ENCODE data around the gene ABLIM1.

The ABLIM1 gene

GRCh38 chr10:114623661-114624294, 34.3 kb downstream of the ABLIM1 start:
- peak in 1 of 2 donors; percentile 41 for DNase-seq
- H3K4me3 ChIP-seq, result no peak overlapping the region

GRCh38 chr10:114623155-114623554, 34.9 kb downstream of the ABLIM1 start:
- Histone ChIP-seq H3K9me3 (no peaks in the 10 kb centered on the region), H3K36me3 (no peaks in the 10 kb centered on the region), H3K4me1 (peaks cover 0 to 37% (median 15%) of the 10 kb centered on the region in 4 donors), H3K27ac (peak overlapping the region; percentile 27 to 50), H3K4me3 (no peak overlapping the region), H3K27me3 (no peaks in the 10 kb centered on the region)
- intact Hi-C loops (cut with DNase I; ENCODE audit: low total_unique reads), result no loop called here
- no peak for DNase-seq
- no peak for TF ChIP-seq CTCF (IDR thresholded peaks at IDR 0.05)

More at GRCh38 chr10:114623661-114624294, 34.3 kb downstream of the ABLIM1 start:
- Histone ChIP-seq H3K27ac (peak overlapping the region; percentile 27 to 50), H3K36me3 (no peaks in the 10 kb centered on the region), H3K9me3 (no peaks in the 10 kb centered on the region), H3K4me1 (peaks cover 0 to 37% (median 15%) of the 10 kb centered on the region in 4 donors), H3K27me3 (no peaks in the 10 kb centered on the region)
- intact Hi-C loops (cut with DNase I; ENCODE audit: low total_unique reads), result no loop called here
- TF ChIP-seq CTCF (IDR thresholded peaks at IDR 0.05), result no peak

GRCh38 chr10:114618722-114619121, 39.4 kb downstream of the ABLIM1 start:
- Histone ChIP-seq H3K4me1 (peaks cover 0 to 31% (median 12%) of the 10 kb centered on the region in 4 donors), H3K27ac (no peak overlapping the region), H3K4me3 (no peak overlapping the region), H3K9me3 (no peaks in the 10 kb centered on the region), H3K27me3 (no peaks in the 10 kb centered on the region), H3K36me3 (no peaks in the 10 kb centered on the region)
- DNase-seq, result no peak
- TF ChIP-seq CTCF (IDR thresholded peaks at IDR 0.05), result no peak
- intact Hi-C loops (cut with DNase I; ENCODE audit: low total_unique reads), result no loop called here

GRCh38 chr10:114616516-114616915, 41.6 kb downstream of the ABLIM1 start:
- Histone ChIP-seq H3K9me3 (no peaks in the 10 kb centered on the region), H3K27me3 (no peaks in the 10 kb centered on the region), H3K4me3 (no peak overlapping the region), H3K27ac (no peak overlapping the region), H3K4me1 (peaks cover 0 to 18% (median 0%) of the 10 kb centered on the region in 4 donors), H3K36me3 (no peaks in the 10 kb centered on the region)
- intact Hi-C loops (cut with DNase I; ENCODE audit: low total_unique reads), result no loop called here
- DNase-seq, result no peak
- no peak for TF ChIP-seq CTCF (IDR thresholded peaks at IDR 0.05)

GRCh38 chr10:114616103-114616502, 42.0 kb downstream of the ABLIM1 start:
- peaks cover 0 to 18% (median 0%) of the 10 kb centered on the region in 4 donors for H3K4me1 ChIP-seq
- no peak overlapping the region for H3K4me3 ChIP-seq
- no peak for TF ChIP-seq CTCF (IDR thresholded peaks at IDR 0.05)
- intact Hi-C loops (cut with DNase I; ENCODE audit: low total_unique reads), result no loop called here
- H3K9me3 ChIP-seq, result no peaks in the 10 kb centered on the region
- no peaks in the 10 kb centered on the region for H3K36me3 ChIP-seq
- DNase-seq, result no peak
- no peaks in the 10 kb centered on the region for H3K27me3 ChIP-seq
- H3K27ac ChIP-seq, result no peak overlapping the region

All from tibial artery (tissue), 4 donors.